SU-DHL-6 (cell line): ENCODE measurements around the gene STPG3.

Experiments
- CTCF ChIP-seq: fragments of 200-600 bp; sonication (generic); IDR thresholded peaks from one replicate; pipeline ENCODE4 v1.5.1; 2017; ENCODE audit warnings: antibody characterized with exemption, mild to moderate bottlenecking, low read length, moderate library complexity; ENCODE audit not compliant: insufficient read depth, poor library complexity, severe bottlenecking
- EZH2phosphoT487 ChIP-seq: fragments of 200-600 bp; sonication (generic), shearing (Covaris generic); conservative IDR thresholded peaks from 2 replicates; pipeline ENCODE4 v1.6.1; 2018; ENCODE audit warnings: mild to moderate bottlenecking, antibody characterized with exemption, low read length, moderate library complexity, mixed read lengths

GRCh38 chr9:137294681-137295237, 43.7 kb downstream of the STPG3 start:
- TF ChIP-seq CTCF, result no peak
- no peak for TF ChIP-seq EZH2phosphoT487
